BLaER1 treated with 17β-estradiol and CSF1 and Interleukin-3, amounts not matched to agents 10 nM and 100 nM (cell line): Measurements from ENCODE around the gene PCDH20.

Source experiments
- H3K27ac ChIP-seq, 11 experiments: shearing (Covaris generic); formaldehyde crosslinking; 2 replicates each; pipeline ENCODE4 v1.8.1; 2022
- H3K27me3 ChIP-seq, 11 experiments: shearing (Covaris generic); formaldehyde crosslinking; 2 replicates each; pipeline ENCODE4 v1.8.1; 2022
- H3K36me3 ChIP-seq, 11 experiments: shearing (Covaris generic); formaldehyde crosslinking; 2 replicates each; pipeline ENCODE4 v1.8.1; 2022
- H3K4me1 ChIP-seq, 10 experiments: shearing (Covaris generic); formaldehyde crosslinking; 2 replicates each; pipeline ENCODE4 v1.8.1; 2022
- H3K4me2 ChIP-seq, 11 experiments: shearing (Covaris generic); formaldehyde crosslinking; 2 replicates each; pipeline ENCODE4 v1.8.1; 2022
- H3K4me3 ChIP-seq, 10 experiments: shearing (Covaris generic); formaldehyde crosslinking; 2 replicates each; pipeline ENCODE4 v1.8.1; 2022
- H3K9ac ChIP-seq, 11 experiments: shearing (Covaris generic); formaldehyde crosslinking; 2 replicates each; pipeline ENCODE4 v1.8.1; 2022
- H3K9me3 ChIP-seq, 11 experiments: shearing (Covaris generic); formaldehyde crosslinking; replicated peaks in 1 of 11; 2 replicates each; pipeline ENCODE4 v1.8.1; 2022
- H4K20me1 ChIP-seq, 11 experiments: shearing (Covaris generic); formaldehyde crosslinking; 2 replicates each; pipeline ENCODE4 v1.8.1; 2022
- Cebpa-rat ChIP-seq, 11 experiments: shearing (Covaris generic); IDR thresholded peaks; 2 replicates each; pipeline ENCODE4 v1.8.1; 2022

The PCDH20 gene, protein sequence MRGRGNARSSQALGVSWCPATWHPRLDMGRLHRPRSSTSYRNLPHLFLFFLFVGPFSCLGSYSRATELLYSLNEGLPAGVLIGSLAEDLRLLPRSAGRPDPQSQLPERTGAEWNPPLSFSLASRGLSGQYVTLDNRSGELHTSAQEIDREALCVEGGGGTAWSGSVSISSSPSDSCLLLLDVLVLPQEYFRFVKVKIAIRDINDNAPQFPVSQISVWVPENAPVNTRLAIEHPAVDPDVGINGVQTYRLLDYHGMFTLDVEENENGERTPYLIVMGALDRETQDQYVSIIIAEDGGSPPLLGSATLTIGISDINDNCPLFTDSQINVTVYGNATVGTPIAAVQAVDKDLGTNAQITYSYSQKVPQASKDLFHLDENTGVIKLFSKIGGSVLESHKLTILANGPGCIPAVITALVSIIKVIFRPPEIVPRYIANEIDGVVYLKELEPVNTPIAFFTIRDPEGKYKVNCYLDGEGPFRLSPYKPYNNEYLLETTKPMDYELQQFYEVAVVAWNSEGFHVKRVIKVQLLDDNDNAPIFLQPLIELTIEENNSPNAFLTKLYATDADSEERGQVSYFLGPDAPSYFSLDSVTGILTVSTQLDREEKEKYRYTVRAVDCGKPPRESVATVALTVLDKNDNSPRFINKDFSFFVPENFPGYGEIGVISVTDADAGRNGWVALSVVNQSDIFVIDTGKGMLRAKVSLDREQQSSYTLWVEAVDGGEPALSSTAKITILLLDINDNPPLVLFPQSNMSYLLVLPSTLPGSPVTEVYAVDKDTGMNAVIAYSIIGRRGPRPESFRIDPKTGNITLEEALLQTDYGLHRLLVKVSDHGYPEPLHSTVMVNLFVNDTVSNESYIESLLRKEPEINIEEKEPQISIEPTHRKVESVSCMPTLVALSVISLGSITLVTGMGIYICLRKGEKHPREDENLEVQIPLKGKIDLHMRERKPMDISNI

DNA sequence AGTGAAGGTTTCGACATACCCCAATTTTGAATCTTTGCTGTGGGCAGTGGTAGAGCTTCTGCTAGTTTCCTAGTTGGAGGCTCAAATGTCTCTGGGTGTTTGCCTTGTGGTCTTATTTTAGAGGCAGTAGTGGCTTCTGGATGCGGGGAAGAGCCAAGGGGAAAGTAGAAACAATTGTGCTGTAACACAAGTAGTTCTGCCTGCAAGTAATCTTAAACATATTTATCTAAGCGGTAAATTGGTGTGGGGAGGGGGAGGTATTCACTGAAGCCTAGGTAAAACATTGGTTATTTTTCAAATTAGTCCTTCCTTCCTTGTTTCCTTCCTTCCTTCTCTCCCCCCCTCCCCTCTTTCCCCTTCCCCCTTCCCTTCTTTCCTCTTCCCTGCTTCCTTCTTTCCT, at the start of gene PCDH20:
Gene PCDH20 (minus strand): TSS at position 101 of the 400 bp plus-strand sequence. CDS start 691 bp downstream, outside the sequence.
- Histone ChIP-seq H3K4me2 (no peak within 1 kb of the TSS), H4K20me1 (no peaks in the 10 kb centered on the region), H3K9ac (no peak within 1 kb of the TSS), H3K9me3 (peaks cover 0 to 18% (median 9%) of the 10 kb centered on the region in 11 experiments; a peak in 17 of 22 replicates), H3K4me3 (no peak within 1 kb of the TSS), H3K27me3 (no peaks in the 10 kb centered on the region), H3K36me3 (no peaks in the 10 kb centered on the region), H3K4me1 (no peaks in the 10 kb centered on the region), H3K27ac (no peak within 1 kb of the TSS)
- TF ChIP-seq Cebpa-rat (IDR thresholded peaks at IDR 0.05) = no peak

DNA sequence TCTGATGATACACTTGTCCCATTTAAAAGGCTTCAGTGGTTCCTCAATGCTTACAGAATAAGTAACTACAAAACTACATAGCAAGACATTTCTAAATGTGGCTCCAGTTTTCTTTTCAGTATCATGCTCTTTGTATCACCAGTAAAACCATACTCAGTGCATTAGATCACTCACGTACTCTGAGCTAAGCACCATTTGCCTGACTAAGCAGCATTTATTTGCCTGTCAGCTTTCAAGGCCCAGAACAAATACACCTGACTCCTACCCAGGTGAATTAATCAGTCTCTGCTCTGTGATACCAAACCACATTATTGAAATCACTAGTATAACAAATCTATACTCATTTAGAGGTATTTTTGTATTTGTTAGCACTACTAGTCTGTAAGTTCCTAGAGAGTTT, 47.4 kb upstream of the PCDH20 start:
- H3K4me2 ChIP-seq = no peak overlapping the region
- no peaks in the 10 kb centered on the region for H3K27me3 ChIP-seq
- no peaks in the 10 kb centered on the region for H3K36me3 ChIP-seq
- H3K4me1 ChIP-seq = peaks cover 0 to 5% (median 0%) of the 10 kb centered on the region in 10 experiments; a peak in 2 of 20 replicates
- H3K4me3 ChIP-seq = no peak overlapping the region
- H3K9ac ChIP-seq = no peak overlapping the region
- H3K27ac ChIP-seq = no peak overlapping the region
- H3K9me3 ChIP-seq = no peaks in the 10 kb centered on the region
- H4K20me1 ChIP-seq = no peaks in the 10 kb centered on the region
- TF ChIP-seq Cebpa-rat (IDR thresholded peaks at IDR 0.05) = no peak

DNA sequence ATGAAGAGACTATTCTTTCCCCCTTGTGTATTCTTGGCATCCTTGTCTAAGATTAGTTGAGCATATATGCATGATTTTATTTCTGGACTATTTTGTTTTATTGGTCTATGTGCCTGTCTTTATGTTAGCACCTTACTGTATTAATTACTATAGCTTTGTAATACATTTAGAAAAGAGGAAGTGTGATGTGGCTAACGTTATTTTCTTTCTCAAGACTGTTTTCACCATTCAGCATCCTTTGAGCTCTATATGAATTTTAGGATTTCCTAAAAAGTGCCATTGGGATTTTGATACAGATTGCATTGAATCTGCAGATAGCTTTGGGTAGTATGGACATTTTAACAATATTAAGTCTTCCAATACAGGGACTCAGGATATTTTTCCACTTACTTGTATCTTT, 37.5 kb upstream of the PCDH20 start:
- H3K4me3 ChIP-seq = no peak overlapping the region
- no peak overlapping the region for H3K9ac ChIP-seq
- peaks cover 0 to 1% (median 0%) of the 10 kb centered on the region in 10 experiments; a peak in 2 of 20 replicates for H3K4me1 ChIP-seq
- H3K4me2 ChIP-seq = no peak overlapping the region
- H3K27me3 ChIP-seq = no peaks in the 10 kb centered on the region
- no peak overlapping the region for H3K27ac ChIP-seq
- no peaks in the 10 kb centered on the region for H4K20me1 ChIP-seq
- H3K9me3 ChIP-seq = peaks cover 0 to 5% (median 0%) of the 10 kb centered on the region in 11 experiments; a peak in 1 of 22 replicates
- no peaks in the 10 kb centered on the region for H3K36me3 ChIP-seq
- TF ChIP-seq Cebpa-rat (IDR thresholded peaks at IDR 0.05) = no peak

- H3K4me3 ChIP-seq = no peak overlapping the region
- no peak overlapping the region for H3K27ac ChIP-seq
- H3K4me1 ChIP-seq = peaks cover 0 to 9% (median 0%) of the 10 kb centered on the region in 10 experiments; a peak in 2 of 20 replicates
- TF ChIP-seq Cebpa-rat (IDR thresholded peaks at IDR 0.05) = no peak
- no peak overlapping the region for H3K9ac ChIP-seq
- H3K9me3 ChIP-seq = no peaks in the 10 kb centered on the region
- no peaks in the 10 kb centered on the region for H3K27me3 ChIP-seq
- no peaks in the 10 kb centered on the region for H4K20me1 ChIP-seq
- no peaks in the 10 kb centered on the region for H3K36me3 ChIP-seq
- no peak overlapping the region for H3K4me2 ChIP-seq
Measured at GRCh38 chr13:61432029-61432428, 16.4 kb upstream of the PCDH20 start.

GRCh38 chr13:61423915-61424314, 8.3 kb upstream of the PCDH20 start:
- no peaks in the 10 kb centered on the region for H3K4me1 ChIP-seq
- H3K27me3 ChIP-seq = no peaks in the 10 kb centered on the region
- no peak overlapping the region for H3K4me3 ChIP-seq
- H3K27ac ChIP-seq = no peak overlapping the region
- no peak overlapping the region for H3K9ac ChIP-seq
- H3K9me3 ChIP-seq = no peaks in the 10 kb centered on the region
- TF ChIP-seq Cebpa-rat (IDR thresholded peaks at IDR 0.05) = no peak
- no peak overlapping the region for H3K4me2 ChIP-seq
- no peaks in the 10 kb centered on the region for H3K36me3 ChIP-seq
- no peaks in the 10 kb centered on the region for H4K20me1 ChIP-seq

DNA sequence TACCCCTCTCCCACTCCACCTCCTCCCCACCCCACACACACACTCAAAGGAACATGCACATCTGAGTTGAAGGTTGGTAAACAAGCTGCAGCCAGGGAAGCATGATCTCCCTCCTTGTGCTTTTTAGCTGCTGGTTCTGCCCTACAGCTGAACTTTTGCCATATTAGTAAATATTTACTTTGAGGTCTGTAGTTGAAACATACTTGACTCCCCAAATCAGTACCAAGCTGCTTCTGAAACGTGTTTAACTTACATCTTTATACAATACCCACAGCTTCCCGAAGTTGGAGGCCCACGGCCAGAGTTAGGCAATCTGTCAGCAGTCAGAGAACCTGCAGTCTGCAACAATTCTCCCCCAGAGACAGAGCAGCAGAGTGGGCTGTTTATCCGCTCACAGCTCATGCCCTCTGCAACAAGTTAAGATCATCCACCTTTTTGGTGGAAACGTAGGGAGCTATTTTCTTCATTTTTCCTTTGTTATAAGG, 1.5 kb upstream of the PCDH20 start:
- no peaks in the 10 kb centered on the region for H4K20me1 ChIP-seq
- no peak overlapping the region for H3K27ac ChIP-seq
- H3K27me3 ChIP-seq = no peaks in the 10 kb centered on the region
- H3K36me3 ChIP-seq = no peaks in the 10 kb centered on the region
- H3K4me2 ChIP-seq = no peak overlapping the region
- H3K4me1 ChIP-seq = no peaks in the 10 kb centered on the region
- TF ChIP-seq Cebpa-rat (IDR thresholded peaks at IDR 0.05) = no peak
- H3K9me3 ChIP-seq = peaks cover 0 to 18% (median 9%) of the 10 kb centered on the region in 11 experiments; a peak in 17 of 22 replicates
- no peak overlapping the region for H3K9ac ChIP-seq
- no peak overlapping the region for H3K4me3 ChIP-seq

DNA sequence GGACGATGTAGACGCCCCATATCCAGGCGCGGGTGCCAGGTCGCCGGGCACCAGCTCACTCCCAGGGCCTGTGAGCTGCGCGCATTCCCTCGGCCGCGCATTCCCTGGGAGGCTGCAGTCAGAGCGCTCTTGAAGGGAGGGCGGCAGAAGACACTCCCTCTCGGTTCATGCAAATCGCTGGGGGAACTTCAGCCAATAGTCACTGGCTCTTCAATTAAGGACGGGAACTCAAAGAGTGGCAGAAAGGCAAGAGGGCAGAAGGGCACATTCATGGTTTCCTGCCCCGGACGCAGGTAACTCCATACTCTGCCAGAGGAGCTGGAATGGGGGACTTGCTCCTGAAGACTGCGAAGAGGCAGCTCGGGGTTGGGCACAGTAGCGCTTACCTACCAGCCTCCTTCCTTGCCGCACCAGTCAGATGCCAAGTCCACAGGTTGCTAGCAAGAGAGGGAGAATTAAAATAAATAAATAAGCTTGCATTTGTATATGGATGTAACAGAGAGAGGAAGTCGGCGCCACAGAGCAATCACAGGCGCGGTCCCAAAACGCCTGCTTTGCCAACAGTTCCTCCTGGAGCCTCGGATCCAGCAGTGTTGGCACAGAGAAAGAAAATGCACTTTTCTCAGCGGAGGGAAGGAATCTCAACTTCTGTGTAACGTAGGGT, 459 bp downstream of the PCDH20 start:
- no peak for TF ChIP-seq Cebpa-rat (IDR thresholded peaks at IDR 0.05)
- Histone ChIP-seq H3K36me3 (no peaks in the 10 kb centered on the region), H3K4me2 (no peak overlapping the region), H3K9ac (no peak overlapping the region), H3K27ac (no peak overlapping the region), H4K20me1 (no peaks in the 10 kb centered on the region), H3K27me3 (no peaks in the 10 kb centered on the region), H3K4me1 (no peaks in the 10 kb centered on the region), H3K9me3 (peaks cover 0 to 18% (median 9%) of the 10 kb centered on the region in 11 experiments; a peak in 17 of 22 replicates), H3K4me3 (no peak overlapping the region)

DNA sequence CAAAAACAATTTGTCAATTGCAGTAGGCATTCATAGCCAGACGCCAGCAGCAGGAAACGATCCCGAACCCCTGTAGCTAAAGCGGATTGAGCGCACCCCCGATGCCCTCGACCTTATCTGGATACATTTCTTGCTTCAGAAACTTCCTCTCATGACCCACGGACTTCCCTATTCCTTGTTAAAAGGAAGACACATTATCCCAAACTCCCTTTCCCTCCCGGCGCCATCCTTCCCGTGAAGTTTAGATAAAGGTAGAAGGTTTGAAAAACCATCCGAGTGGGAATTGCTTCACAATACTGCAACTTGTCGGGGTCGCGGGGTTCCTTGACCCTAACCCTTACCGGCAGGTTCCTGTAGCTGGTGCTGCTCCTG, 977 bp downstream of the PCDH20 start:
- Histone ChIP-seq H3K4me1 (no peaks in the 10 kb centered on the region), H3K4me2 (no peak overlapping the region), H3K9ac (no peak overlapping the region), H3K9me3 (peaks cover 0 to 18% (median 9%) of the 10 kb centered on the region in 11 experiments; a peak in 17 of 22 replicates), H3K36me3 (no peaks in the 10 kb centered on the region), H4K20me1 (no peaks in the 10 kb centered on the region), H3K27ac (no peak overlapping the region), H3K4me3 (no peak overlapping the region), H3K27me3 (no peaks in the 10 kb centered on the region)
- no peak for TF ChIP-seq Cebpa-rat (IDR thresholded peaks at IDR 0.05)
